Stimulated activated CD8-positive, alpha-beta memory T cell treated with anti-CD3 and anti-CD28 coated beads, Interleukin-15, amount 100 ng/mL, for 1 hour (primary cell): ENCODE data around the gene DLGAP4.

ENCODE experiments used
- DNase-seq: peaks from one replicate; pipeline ENCODE4 v3.0.0-alpha.2; 2020; ENCODE audit warnings: low read depth

Gene DLGAP4

GRCh38 chr20:36454332-36454697, 148.2 kb downstream of the DLGAP4 start:
- DNase-seq, result no peak

DNA sequence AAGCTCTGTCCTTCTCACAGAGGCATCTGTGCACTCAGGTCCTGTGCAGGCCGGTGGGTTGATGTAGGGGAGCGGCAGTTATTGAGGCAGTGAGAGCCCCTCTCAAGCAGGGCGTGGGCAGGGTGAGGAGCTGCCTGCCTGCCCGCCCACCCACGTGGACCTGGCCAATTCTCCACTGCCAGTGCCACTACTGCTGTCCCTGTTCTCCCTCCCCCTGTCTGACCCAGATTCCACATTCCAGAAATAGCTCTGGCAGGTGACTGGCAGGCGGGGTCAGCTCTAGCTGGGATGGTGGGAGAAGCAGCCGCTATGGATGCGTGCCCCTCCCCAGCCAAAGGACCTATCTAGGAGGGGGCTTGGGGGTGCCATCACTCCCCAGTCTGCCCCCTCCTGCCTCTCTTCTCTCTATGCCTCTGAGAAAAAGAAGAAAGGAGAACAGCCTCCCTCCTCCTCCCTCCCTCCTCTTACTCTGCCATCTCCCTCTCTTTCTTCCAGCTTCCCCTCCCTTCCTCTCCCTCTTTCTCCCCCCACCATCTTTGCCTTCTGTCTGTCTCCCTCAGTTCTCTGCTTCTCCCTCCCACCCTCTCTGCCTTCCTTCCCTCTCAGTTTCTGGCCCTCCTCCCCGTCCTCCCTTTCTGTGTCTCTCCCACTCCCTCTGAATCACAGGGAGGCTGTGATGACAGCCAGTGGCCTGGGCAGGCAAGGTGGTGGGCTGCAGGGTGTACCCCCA, 148.7 kb downstream of the DLGAP4 start:
- DNase-seq, result no peak

GRCh38 chr20:36455972-36456625, 150.0 kb downstream of the DLGAP4 start:
- DNase-seq, result no peak

DNA sequence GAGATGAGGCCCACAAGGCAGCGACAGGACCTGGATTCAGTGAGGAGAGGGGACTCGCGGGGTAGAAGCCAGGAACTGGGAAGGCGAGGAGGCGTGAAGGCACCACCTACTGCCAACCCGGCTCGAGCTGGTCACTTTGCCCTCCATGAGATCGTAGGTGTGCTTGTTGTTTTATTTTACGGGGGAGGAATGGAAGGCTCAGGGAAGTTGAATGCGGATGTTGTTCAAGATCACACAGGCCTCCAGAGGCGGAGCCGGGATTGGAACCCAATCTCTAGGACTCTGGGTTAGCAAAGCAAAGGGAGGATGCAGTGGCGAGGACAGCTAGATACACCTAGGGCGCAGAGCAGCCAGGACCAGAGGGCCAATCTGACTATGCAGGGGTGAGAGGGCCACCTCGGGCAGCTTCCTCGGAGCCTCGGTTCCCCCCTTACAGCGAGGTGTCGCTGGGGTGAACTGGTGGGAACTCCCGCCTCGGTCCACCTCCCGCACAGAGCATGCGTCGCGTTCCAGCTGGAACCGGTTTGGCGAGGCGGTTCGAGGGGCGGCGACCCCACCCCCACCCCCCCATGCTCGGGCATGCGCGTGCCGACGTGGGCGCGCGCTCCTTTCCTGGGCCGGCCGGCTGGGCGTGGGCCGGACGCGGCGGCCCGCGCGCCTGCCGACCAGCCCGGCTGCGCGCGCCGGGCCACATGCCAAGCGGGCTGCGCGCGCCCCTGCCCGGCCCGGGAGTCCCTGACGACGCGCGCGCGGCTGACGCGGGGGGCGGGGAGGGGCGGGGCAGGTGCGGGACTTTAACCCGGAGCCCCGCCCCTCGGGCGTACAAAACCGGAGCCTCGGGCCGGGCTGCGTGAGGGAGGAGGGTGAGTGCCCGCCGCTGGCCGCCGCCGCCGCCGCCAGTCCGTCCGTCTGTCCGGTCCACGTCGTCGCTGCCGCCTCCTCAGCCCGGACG, 154.8 kb downstream of the DLGAP4 start:
- DNase-seq, result peak; percentile 78

- no peak for DNase-seq
Observed at GRCh38 chr20:36461600-36462439, 155.7 kb downstream of the DLGAP4 start.

DNA sequence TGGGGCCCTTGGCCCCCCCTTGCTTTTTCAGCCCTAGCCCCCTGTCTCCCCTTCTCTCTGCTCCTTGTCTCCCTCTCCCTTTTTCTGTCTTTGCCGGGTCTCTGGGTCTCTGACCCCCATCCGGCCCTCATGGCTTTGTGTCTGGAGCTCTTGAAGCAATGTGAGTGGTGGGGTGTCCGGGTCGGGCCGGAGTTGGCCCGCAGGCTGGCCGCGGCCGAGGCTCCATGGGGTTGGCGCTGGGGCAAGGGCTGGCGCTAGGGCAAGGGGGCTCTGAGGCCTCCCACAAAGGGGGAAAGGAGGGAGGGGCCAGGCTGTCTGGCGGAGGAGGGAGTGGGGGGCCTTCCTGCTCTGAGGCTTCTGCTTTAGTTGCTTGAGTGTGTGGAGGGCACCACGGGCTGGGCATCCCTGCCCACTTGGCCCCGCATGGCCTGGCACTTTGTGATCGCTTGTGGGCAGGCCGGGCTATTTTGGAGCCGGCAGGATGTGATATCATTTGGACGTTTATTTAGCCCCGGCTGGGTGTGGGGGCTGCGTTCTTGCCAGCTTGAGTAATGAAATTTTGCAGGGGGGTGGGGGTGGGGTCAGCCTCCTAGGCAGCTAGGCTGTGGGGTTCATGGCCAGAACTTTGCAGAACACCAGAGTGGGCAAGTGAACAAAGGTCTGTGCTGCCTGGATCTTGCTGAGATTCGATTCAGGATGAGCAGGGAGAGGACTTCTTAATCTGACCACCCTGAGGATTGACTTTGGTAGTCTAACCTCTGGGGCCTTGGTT, 156.5 kb downstream of the DLGAP4 start:
- DNase-seq, result no peak

GRCh38 chr20:36463212-36464061, 157.3 kb downstream of the DLGAP4 start:
- no peak for DNase-seq

DNA sequence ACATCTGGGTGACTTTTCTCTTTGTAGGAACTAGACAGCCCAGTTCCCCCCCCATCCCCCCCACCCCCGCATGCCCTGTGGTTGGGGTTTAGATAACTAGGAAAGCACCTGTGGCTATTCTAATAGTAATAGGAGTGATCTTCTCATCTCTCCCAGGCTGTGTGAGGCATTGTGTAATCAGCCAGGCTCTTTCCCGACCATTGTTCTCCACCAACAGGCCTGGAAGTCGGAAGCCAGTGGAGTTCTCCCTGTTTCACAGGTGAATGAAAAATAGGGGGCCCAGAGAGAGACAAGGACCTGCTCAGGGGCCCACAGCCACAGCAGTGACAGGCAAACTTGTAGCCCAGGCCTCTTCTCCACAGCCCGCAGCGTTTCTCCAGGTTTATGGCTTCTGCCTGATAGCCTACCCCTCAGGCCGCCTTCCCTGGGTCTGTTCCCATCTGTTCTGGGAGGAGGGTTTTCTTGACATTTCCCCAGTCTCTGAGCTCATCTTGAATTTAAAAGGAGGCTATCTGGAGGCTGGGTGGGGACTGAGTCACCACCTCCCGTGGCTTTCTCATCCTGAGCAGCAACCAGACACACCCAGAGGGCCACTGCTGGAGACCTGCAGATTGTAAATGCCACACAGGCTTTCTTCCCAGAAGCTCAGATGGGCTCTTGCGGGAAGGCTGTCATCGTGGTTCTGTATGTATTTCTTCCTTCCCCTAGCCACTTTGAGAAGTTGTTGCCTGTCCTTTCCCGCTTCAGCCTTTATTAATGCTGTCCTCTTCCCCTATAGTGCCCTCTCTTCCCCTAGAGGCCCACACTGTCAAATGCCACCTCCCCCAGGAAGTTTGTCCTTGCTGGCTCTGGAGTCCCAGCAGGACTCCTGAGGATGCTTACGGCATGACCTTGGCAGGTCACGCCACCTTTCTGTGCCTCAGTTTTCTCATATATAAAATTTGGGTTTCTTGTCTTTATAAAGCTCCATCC, 159.3 kb downstream of the DLGAP4 start:
- DNase-seq, result no peak

DNA sequence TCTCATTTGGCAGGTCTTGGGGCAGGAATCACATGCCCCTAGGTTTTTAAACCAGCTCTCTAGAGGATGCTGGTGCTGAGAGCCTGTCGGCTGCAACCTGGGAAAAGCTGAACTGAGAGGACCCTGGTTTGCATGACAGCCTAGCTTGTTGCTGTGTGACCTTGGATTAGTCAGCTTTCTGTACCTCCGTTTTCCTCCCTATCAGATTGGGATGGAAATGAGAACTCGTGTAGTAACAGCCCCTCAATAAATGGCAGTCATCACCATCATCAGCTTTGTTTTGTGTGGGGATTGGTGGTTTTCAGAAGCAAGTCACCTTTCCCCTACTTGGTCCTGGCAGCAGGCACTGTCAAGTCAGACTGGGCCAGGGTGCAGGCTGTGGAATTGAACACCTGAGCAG, 159.9 kb downstream of the DLGAP4 start:
- DNase-seq, result no peak

DNA sequence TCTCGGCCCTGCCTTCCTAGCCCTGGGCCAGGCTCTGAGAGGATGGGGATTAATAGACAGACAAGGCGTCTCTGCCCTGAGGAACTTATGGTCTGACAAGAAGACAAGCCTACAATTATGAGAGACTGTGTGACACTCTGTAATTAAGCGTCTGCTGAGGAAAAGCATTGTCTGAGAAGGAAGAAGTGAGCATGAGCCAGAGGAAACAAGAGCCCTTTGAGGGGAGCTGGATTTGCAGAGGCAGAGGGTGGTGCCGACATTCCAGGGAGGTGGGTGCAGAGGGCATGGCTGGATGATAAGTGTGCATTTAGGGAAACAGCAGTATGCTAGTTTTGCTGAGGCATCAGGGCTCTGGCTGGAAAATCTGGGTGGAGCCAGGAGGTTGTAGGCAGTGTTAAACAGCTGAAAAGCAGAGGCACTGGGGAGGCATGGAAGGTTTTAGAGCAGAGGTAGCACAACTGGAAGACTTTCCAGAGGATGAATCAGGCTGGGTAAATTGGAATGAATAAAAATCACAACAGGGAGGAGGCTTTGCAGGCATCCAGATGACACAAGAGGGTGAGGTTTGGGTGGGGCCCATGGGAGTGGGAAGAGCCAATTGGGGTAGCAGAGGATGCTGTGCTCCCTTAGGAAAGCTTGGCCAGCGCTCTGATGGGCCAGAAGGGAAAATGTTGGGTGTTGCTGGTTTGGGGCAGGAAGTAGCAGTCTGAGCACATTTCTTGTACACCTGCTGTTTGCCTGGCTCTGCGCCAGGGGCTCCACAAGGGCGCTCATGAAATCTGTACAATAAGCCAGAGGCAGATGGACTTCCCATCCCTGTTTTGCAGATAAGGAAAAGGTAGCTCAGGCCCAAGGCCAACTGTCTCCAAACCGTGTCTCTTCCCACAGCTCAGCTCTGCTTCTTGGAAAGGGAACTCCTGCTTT, 161.2 kb downstream of the DLGAP4 start:
- no peak for DNase-seq

GRCh38 chr20:36468149-36469000, 162.2 kb downstream of the DLGAP4 start:
- DNase-seq, result no peak

- DNase-seq, result no peak
Observed at GRCh38 chr20:36469973-36470372, 163.8 kb downstream of the DLGAP4 start.

GRCh38 chr20:36471885-36472636, 165.9 kb downstream of the DLGAP4 start:
- DNase-seq, result no peak

- DNase-seq, result no peak
Observed at GRCh38 chr20:36472637-36473090, 166.5 kb downstream of the DLGAP4 start.

DNA sequence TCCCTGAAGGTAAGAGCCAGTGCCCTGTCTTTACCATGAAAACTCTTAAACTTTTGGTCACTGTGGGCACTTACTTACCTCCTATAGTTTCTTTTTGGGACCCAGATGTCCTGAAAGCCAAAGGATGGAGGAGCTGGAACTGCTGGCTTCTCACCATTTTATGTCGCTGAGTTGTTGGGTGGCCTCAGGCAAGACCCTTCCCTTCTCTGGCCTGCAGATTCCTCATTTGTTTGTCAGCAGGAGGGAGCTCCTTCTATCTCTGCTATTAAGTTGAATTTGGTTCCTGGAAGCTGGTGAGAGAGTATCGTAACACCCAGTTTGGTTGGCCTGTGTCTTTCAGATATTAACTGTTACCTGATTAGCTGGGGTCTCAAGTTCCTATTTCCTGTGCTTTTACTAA, 167.0 kb downstream of the DLGAP4 start:
- DNase-seq, result no peak

DNA sequence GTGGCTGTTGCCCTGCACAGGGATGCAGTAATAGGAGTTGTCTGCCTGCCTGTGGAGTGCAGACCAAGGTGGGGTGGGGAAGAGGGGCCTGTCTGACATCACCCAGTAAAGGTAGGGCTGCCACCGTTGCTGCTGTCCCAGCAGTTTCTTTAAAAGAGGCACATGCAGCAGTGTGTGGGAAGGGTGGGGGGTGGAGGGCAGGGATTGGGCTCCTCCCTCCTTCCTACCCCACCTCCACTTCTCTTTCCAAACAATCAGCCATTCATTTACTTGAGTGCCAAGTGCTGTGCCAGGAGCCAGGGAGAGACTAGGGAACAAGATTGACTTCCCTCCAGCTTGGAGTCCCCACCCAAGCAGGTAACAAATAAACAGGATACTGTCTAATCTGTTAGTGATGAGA, 168.4 kb downstream of the DLGAP4 start:
- DNase-seq, result no peak
